HG03135 (cell line): Measurements from ENCODE around the gene ZNF473.

Experiments used
- ATAC-seq: cut with Tn5 transposase; IDR thresholded peaks from one replicate; pipeline ENCODE4 v1.9.1; 2021; ENCODE audit warnings: mild to moderate bottlenecking, moderate library complexity; ENCODE audit not compliant: unreplicated experiment

ZNF473 gene

GRCh38 chr19:50003254-50003788 is 22.5 kb upstream of the ZNF473 start:
- no peak for ATAC-seq

GRCh38 chr19:50003810-50004419 is 21.9 kb upstream of the ZNF473 start:
- ATAC-seq = no peak

GRCh38 chr19:50005428-50005827 is 20.4 kb upstream of the ZNF473 start:
- no peak for ATAC-seq

- no peak for ATAC-seq
Measured at GRCh38 chr19:50007170-50007569, 18.6 kb upstream of the ZNF473 start.

GRCh38 chr19:50007947-50008346 is 17.9 kb upstream of the ZNF473 start:
- ATAC-seq = no peak

GRCh38 chr19:50008532-50008931 is 17.3 kb upstream of the ZNF473 start:
- no peak for ATAC-seq

- no peak for ATAC-seq
Measured at GRCh38 chr19:50016225-50016807, 9.5 kb upstream of the ZNF473 start.

GRCh38 chr19:50020481-50020880 is 5.3 kb upstream of the ZNF473 start:
- ATAC-seq = no peak

GRCh38 chr19:50022823-50023222 is 3.0 kb upstream of the ZNF473 start:
- no peak for ATAC-seq

- ATAC-seq = no peak
Measured at GRCh38 chr19:50024719-50025021, 1.1 kb upstream of the ZNF473 start.

- peak; percentile 86 for ATAC-seq
Measured at GRCh38 chr19:50025022-50025793, 597 bp upstream of the ZNF473 start, which contains the start of gene VRK3. VRK3 (minus strand) TSS chr19:50025372; CDS start chr19:50016162, 9,210 bp downstream.

GRCh38 chr19:50026550-50026906 is 723 bp downstream of the ZNF473 start:
- no peak for ATAC-seq

- no peak for ATAC-seq
Measured at GRCh38 chr19:50030225-50030624, 4.4 kb downstream of the ZNF473 start.

GRCh38 chr19:50030937-50031336 is 5.1 kb downstream of the ZNF473 start:
- no peak for ATAC-seq

- no peak for ATAC-seq
Measured at GRCh38 chr19:50036908-50037307, 11.1 kb downstream of the ZNF473 start.

GRCh38 chr19:50039968-50040367 is 14.2 kb downstream of the ZNF473 start:
- ATAC-seq = no peak

- no peak for ATAC-seq
Measured at GRCh38 chr19:50040967-50041366, 15.2 kb downstream of the ZNF473 start.

GRCh38 chr19:50042363-50043024 is 16.7 kb downstream of the ZNF473 start:
- no peak for ATAC-seq

GRCh38 chr19:50043967-50044366 is 18.2 kb downstream of the ZNF473 start:
- ATAC-seq = no peak

GRCh38 chr19:50044922-50045321 is 19.1 kb downstream of the ZNF473 start:
- no peak for ATAC-seq

GRCh38 chr19:50046649-50047503 is 21.1 kb downstream of the ZNF473 start:
- ATAC-seq = no peak
